Panc1 (cell line): ENCODE results near the gene CDH8.

ENCODE experiments used
- CTCF ChIP-seq: fragments of 450-650 bp; IDR thresholded peaks from 2 replicates; pipeline ENCODE4 v1.5.1; 2017; ENCODE audit warnings: mild to moderate bottlenecking
- POLR2AphosphoS5 ChIP-seq: IDR thresholded peaks from 2 replicates; pipeline ENCODE4 v1.6.1; 2012; ENCODE audit warnings: mild to moderate bottlenecking, low read depth, low read length, moderate library complexity
- REST ChIP-seq, 2 experiments: IDR thresholded peaks; 2 replicates each; pipeline ENCODE4 v1.6.1; 2011 to 2012; ENCODE audit warnings: low read depth in 2 of 2, control low read depth in 1 of 2, low read length in 1 of 2, mild to moderate bottlenecking in 1 of 2, moderate library complexity in 1 of 2; ENCODE audit not compliant: insufficient read depth in 1 of 2
- TCF7L2 ChIP-seq: IDR thresholded peaks from 2 replicates; pipeline ENCODE4 v1.6.1; 2011; ENCODE audit warnings: mild to moderate bottlenecking, low read depth, low read length, inconsistent platforms

DNA sequence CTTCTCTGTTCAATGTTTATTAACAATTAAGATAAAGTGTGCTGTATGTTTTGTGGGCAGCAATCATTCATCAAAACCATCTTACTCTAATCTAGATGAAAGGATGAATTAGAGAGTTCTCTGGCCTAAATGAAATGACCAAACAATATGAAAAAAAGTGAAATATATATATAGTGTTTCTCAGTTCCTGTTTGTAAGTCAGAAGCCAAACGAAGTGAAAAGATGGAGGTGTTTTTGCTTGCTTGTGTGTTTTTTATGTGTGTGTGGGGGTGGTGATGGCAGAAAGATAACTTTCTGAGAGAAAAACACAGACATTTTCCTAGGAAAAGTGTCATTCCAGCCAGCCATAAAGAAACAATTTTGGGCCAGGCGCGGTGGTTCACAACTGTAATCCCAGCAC, 138.6 kb downstream of the CDH8 start:
- TF ChIP-seq TCF7L2 (no peak), CTCF (no peak), POLR2AphosphoS5 (no peak), REST (IDR thresholded peaks at IDR 0.05; ENCODE audit: insufficient read depth in 1 of 2, low read depth in 2 of 2, low read length in 1 of 2) (no peak)
